ENCODE data around the gene KCNIP2. TPM values are rescaled to one million over a fixed set of nuclear protein-coding genes. Genes with fewer than 3 reads are reported as not detected.

Gene KCNIP2
- total RNA-seq, 1 donor from 2014 or later, result 0.29 TPM

DNA sequence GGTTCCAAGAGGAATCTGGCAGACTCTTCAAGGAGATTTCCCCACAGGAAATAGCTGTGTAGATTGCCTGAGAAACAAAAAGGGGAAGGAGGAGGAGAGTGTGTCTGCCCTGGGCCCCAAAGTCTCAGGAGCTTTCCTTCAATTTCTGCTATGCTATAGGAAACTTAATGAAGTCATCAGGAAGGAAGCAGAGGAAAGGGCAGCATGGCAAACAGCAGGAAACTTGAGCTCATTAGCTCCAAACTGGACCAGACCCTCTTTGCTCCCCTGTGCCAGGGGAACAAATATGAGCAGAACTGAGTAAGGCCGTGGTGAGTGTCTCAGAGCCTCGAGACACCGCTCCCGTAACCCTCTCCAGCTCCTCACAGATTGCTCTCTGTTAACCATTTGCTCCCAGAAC lies 4.8 kb upstream of the KCNIP2 start:
- Histone ChIP-seq H3K4me3 (ENCODE audit: low read depth, low read length) (no peak overlapping the region), H3K27me3 (ENCODE audit: control insufficient read depth, insufficient read depth, low read length) (peaks cover 6% of the 10 kb centered on the region), H3K36me3 (ENCODE audit: control insufficient read depth, insufficient read depth, low read length) (no peaks in the 10 kb centered on the region)
- TF ChIP-seq, protein P1, sequence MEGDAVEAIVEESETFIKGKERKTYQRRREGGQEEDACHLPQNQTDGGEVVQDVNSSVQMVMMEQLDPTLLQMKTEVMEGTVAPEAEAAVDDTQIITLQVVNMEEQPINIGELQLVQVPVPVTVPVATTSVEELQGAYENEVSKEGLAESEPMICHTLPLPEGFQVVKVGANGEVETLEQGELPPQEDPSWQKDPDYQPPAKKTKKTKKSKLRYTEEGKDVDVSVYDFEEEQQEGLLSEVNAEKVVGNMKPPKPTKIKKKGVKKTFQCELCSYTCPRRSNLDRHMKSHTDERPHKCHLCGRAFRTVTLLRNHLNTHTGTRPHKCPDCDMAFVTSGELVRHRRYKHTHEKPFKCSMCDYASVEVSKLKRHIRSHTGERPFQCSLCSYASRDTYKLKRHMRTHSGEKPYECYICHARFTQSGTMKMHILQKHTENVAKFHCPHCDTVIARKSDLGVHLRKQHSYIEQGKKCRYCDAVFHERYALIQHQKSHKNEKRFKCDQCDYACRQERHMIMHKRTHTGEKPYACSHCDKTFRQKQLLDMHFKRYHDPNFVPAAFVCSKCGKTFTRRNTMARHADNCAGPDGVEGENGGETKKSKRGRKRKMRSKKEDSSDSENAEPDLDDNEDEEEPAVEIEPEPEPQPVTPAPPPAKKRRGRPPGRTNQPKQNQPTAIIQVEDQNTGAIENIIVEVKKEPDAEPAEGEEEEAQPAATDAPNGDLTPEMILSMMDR (IDR thresholded peaks at IDR 0.05; ENCODE audit: insufficient read depth, low read length, poor library complexity, severe bottlenecking), result no peak
- no peak for DNase-seq (ENCODE audit: low read depth)

DNA sequence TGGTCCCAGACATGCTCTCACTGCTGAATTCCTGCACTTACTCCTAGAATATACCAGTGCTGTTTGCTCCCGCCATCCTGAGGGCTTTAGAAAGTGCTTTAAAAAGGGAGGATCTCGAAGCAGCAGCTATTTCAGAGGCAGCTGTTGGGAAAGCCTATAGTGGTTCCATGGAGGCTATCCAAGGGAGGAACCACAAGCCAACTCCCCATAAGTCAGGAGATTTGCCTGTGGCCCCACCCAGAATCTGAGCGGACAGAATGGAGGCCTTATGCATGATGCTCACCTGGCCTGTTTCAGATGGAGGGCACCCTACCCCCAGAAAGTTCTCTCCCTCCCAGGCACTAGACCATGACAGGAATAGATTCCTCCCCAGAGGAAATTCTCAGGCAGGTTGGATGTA lies 2.3 kb upstream of the KCNIP2 start:
- TF ChIP-seq, protein P1 (IDR thresholded peaks at IDR 0.05; ENCODE audit: insufficient read depth, low read length, poor library complexity, severe bottlenecking), result no peak
- no peak for DNase-seq (ENCODE audit: low read depth)
- Histone ChIP-seq H3K4me3 (ENCODE audit: low read depth, low read length) (no peak overlapping the region), H3K36me3 (ENCODE audit: control insufficient read depth, insufficient read depth, low read length) (no peaks in the 10 kb centered on the region), H3K27me3 (ENCODE audit: control insufficient read depth, insufficient read depth, low read length) (peaks cover 15% of the 10 kb centered on the region)

DNA sequence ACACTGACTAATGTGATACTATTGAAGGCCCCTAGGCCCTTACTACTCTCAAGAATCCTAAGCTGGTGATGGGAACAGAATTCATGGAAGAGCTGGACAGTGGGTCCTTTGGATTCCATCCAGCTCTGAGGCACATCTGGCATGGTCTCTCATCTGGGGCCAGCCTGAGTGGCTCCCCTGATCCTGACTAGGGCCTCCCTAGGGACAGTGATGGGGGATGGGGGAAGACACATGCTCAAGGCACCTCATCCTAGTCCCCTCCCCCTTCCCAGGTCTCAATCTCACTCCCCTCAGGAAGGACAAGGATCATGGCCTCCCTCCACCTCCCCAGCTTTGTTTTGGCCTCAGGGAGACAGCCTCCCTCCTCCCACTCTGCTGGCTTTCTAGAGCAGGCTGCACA lies 1.8 kb downstream of the KCNIP2 start:
- no peak for DNase-seq (ENCODE audit: low read depth)
- TF ChIP-seq, protein P1 (IDR thresholded peaks at IDR 0.05; ENCODE audit: insufficient read depth, low read length, poor library complexity, severe bottlenecking), result no peak
- Histone ChIP-seq H3K27me3 (ENCODE audit: control insufficient read depth, insufficient read depth, low read length) (peaks cover 15% of the 10 kb centered on the region), H3K4me3 (ENCODE audit: low read depth, low read length) (no peak overlapping the region), H3K36me3 (ENCODE audit: control insufficient read depth, insufficient read depth, low read length) (no peaks in the 10 kb centered on the region)

DNA sequence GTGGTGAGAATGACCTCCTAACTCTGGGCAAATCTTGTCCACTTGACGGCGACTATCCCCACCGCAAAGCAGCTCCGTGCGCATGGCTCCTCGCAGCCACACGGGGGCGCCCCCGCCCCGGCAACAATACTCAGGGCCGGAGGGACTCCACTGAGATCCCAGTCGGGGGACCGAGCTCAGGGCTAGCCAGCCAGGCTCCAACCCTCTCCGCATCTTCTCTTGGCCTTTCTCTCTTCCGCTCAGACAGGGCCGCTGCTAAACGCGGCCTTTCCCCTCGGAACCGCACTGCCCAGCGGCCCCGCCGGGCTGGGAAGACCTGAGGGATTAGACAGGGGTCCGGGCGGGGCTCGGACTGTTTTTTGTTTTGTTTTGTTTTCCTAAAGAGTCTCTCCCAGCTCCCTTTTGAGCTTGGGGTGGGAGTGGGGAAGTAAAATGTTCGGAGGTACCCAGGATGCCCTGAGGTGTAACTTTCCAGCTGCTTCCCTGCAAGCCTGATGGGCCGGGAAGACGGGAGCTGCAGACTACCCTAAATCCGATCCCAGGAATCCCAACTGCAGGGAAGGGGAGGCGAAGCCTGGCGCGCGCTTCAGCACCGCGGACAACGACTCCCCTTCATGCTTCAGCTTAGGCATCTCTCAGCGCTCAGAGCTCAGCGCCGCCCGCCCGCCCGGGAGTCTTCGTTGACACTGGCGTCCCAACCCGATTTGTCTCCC lies 2.7 kb downstream of the KCNIP2 start:
- peaks cover 15% of the 10 kb centered on the region for H3K27me3 ChIP-seq (ENCODE audit: control insufficient read depth, insufficient read depth, low read length)
- H3K4me3 ChIP-seq (ENCODE audit: low read depth, low read length), result no peak overlapping the region
- DNase-seq (ENCODE audit: low read depth), result no peak
- no peaks in the 10 kb centered on the region for H3K36me3 ChIP-seq (ENCODE audit: control insufficient read depth, insufficient read depth, low read length)
- TF ChIP-seq, protein P1 (IDR thresholded peaks at IDR 0.05; ENCODE audit: insufficient read depth, low read length, poor library complexity, severe bottlenecking), result peak; percentile 99

DNA sequence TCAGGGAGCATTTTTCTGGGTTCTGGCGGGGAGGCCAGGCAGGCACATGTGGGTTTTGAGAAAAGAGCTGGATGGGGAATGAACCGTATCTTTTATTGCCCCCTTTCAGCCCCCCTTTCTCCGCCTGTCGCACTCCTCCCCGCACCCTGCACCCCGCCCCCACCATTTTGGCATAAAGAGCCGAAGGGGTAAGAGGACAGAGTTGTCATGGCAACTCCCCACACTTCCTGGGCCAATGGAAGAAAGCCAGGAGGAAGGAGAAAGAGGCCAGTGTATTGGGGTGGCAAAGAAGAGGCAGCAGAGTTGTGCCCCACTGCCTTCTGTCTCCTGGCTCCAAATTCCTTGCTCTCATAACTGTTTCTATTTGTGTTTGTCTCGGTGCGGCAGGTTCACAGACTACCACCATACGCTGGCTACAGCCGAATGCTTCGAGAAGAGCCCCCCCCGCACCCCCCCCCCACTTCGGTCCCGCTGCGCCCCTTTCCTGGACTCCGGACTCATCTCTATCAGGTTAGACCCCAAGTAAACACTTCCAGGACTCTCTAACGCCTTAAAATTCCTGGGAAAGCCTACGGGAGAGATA lies 3.4 kb downstream of the KCNIP2 start:
- H3K27me3 ChIP-seq (ENCODE audit: control insufficient read depth, insufficient read depth, low read length), result peaks cover 15% of the 10 kb centered on the region
- TF ChIP-seq, protein P1 (IDR thresholded peaks at IDR 0.05; ENCODE audit: insufficient read depth, low read length, poor library complexity, severe bottlenecking), result no peak
- DNase-seq (ENCODE audit: low read depth), result no peak
- H3K36me3 ChIP-seq (ENCODE audit: control insufficient read depth, insufficient read depth, low read length), result no peaks in the 10 kb centered on the region
- no peak overlapping the region for H3K4me3 ChIP-seq (ENCODE audit: low read depth, low read length)
